HS-5 (cell line): ENCODE data around the gene TMEM115.

Experiments
- DNase-seq: peaks from one replicate; pipeline ENCODE4 v3.0.0-alpha.2; 2012; ENCODE audit warnings: low read depth

TMEM115 gene

DNA sequence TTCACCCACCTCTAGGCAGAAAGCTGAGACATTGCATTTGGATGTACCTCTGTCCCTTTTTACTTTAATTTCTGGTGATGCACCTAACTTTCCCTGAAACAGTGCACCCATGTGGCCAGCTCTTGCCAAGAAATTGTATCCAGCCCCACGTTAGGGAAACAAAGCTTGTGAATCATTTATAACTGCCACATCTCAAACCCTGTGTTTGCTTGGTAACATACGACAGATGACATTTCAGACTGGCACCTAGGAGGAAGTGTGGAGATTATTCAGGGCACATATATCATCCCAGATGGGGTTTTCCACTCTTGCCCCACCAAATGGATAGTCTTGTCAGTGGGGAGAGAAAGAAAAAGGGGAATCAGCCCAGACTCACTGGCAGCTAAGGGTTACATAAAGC is 6.5 kb downstream of the TMEM115 start:
- DNase-seq, result no peak

DNA sequence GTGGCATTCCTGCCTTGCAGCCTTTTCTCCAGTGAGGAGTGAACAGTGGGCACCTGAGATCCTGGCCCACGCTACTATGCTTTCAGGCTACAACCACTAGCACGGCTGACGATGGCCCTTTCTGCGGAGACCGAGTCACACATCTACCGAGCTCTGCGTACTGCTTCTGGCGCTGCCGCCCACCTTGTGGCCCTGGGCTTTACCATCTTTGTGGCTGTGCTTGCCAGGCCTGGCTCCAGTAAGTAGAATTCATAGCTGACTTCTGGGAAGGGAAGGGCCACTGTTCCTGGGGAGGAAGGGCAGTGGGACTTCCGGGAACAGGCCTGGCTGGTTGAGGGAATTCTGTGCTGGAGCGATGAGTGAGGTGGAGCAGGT is 8.0 kb downstream of the TMEM115 start:
- no peak for DNase-seq

DNA sequence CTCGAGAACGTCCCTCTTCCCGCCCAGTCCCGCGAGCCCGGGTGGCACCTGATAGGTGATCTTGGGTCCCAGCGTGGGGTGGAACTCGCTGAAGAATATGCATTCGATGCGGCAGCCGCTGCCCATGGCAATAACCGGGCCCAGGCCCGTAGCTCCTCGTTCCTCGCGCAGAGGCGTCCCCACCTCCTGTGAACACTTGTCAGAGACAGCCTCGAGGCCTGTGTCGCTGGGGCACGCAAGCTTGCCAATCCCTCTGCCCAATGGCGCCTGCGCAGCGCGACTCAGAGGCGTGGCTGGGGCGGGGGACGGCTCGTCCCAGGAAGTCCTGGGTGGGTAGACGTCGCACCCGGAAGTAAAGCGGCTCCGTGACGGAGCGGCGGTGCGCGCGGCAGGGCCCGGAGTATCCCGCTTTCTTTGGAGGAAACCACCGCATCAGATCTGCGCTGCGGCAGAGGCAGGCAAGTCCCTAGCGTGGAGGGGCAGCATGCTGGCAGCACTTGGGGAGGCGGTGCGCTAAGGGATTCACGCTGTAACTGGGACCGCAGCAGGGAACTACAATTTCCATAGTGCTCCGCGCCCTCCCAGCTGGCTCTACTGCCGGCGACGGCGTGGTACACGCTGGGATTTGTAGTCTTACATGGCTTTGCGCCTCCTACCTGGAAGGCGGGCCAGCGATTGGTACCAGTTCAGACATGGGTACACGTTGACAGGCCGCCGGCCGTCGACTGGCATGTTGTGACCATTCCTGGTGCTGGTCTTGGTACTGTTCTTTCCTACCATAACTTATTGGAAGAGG is 8.6 kb downstream of the TMEM115 start, which contains the start of the genes CYB561D2 and NPRL2:
Gene CYB561D2 (plus strand): TSS at position 336 of the 796 bp plus-strand sequence. CDS start 572 bp downstream, outside the sequence.
Gene NPRL2 (minus strand): TSS at position 249 of the 796 bp plus-strand sequence. CDS start 123 bp downstream, at position 126.
- DNase-seq, result no peak

DNA sequence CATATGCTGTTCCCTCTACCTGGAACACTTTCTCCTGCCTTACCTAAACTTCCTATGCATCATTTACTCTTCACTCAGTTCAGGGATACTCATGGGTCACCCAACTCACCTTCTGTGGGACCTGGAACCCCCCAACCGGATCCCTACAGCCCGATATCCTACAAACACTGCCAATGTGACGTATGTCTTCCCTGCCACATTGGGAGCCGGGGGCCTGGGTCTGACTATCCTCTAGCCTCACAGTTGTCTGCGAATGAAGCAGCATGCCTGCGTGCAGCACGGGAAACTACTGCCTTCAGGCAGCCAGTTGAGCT is 9.2 kb downstream of the TMEM115 start:
- DNase-seq, result no peak

DNA sequence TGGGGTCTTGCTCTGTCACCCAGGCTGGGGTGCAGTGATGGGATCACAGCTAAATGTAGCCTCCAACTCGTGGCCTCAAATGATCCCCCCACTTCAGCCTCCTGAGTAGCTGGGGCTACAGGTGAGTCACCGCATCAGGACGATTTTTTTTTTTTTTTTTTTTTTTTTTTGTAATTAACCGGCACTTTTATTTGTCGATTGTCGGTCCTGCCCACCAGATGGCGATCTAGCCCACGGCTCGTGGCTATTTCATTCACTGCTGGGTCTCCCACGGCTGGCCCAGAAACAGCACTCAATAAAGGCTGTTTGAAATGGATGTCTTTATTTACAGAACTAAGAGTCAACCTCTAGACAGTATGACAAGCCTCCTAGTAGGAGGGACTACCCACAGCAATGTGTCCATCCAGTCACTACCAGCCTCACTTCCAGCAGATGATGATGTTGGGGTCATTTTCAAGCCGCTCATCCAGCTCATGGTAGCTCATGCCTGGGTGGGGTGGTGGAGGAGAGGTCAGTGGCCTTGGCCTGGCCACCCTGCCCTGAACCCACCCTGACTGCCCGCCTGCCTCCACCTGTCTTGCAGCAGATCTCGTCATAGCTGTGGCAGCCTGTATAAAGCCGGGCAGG is 12.0 kb downstream of the TMEM115 start:
- no peak for DNase-seq

DNA sequence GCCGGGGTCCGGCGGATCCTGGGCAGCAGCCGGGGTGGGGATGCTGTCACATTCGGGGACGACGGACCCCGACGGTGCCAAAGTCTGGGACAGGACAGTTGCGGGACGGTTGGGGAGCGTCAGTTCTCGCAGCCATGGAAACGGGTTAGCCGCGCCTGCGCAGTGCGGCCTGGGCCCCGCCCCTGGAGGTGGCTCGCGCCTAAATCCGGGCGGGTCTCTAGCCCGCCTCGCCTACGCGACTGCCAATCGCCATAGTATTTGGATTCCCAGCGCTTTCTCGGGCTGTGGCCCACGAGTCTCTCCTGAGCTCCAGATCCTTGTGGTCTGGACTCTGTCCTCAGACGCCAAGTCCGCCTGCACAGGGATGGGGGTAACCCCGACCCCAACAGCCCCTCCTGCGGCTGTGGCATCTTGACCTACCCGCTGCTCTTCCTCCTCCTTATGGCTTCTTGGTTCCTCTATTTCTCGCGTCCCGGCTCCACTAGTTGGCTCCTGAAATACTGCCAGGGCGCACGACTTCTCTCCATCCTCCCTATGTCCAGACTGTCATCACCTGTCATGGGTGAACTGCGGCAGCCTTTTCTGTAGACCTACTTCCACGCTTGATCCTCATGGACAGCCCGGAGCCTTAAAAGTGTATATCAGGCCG is 13.6 kb downstream of the TMEM115 start, which contains the start of gene ZMYND10:
Gene ZMYND10 (minus strand): TSS at position 147 of the 649 bp plus-strand sequence. CDS start 153 bp downstream, outside the sequence.
- DNase-seq, result no peak

DNA sequence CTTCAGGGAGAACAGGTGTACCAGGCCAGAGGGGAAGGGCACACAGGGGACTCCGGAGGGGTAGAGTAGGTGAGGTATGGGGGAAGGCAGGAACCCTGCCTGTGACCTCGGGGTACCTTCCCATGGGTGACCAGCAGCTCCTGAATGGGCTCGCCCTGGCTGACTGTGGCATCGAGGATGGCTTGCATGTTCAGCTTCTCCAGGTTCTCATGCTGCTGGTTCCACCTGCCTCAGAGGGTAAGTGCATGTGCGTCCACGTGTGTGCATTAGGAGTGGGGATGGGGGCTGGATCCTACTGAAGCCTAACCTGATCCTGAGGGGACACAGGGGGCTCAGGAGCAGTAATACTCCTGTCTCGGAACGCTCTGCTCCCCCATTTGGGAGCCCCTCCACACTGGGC is 14.3 kb downstream of the TMEM115 start:
- DNase-seq, result no peak

DNA sequence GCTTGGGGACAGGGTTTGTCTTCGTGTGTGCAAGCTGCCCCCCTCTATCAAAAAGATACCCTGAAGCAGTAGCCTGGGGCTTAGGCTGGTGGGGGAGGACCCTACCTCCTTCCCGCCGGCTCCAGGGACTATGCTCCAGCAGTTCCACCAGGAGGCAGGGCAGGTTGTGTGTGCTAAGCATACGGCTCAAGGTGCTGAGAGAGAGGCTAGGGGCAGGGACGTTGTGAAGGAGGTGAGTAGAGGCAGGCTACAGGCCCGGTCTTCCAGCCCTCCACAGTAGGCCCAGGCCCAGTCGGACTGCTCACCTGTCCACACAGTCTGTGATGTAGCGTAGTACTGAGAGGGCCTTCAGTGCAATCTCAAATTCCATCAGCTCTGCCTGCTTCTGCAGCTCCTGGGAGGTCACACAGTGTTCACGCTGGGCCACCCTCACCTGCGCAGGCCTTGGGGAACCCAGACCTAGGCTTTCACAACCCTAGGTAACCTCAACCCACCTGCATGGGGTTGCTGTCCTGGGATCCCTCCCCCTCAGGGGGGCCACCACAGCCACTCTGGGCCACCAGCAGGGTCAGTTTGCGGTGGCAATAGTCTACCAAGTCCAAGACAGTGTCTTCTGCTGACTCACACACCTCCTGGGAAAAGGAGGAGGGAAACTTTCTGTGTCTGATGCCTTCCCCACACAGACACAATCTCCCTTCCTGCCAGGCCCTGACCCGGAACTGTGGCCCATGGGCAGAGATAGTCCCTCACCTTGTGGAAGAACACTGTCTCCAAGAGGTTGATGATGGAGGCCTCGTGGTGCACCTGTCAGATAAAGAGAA is 16.3 kb downstream of the TMEM115 start:
- no peak for DNase-seq

DNA sequence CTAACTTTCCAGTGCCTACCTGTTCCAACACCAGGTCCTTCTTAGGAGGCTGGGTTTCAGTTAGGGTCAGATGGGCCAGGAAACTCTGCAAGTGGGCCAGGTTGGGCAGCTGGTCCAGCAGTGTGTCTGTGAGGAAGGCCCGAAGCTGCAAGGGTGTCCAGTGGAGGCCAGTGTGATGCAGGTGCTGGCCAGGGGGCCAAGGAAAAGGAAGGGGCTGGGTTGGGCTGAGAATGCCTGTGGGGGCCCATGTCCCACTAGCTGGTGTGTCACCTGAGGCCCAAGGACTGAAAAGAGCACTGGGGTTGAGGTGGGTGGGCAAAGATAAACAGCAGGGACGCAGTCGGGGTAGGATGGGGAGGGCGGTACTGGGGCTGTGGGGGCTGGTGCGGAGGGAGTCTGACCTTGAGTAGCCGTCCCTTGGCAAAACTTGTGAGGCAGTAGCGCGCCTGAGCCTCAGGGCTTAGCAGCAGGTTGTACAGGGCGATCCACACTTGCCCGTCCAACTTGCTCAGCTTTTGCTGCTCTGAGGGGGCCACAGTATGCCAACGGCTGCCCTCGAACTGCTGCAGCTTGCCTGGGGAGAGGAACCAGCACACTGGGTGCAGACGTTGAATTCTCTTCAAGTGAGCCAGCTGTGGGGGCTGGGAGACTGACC is 17.2 kb downstream of the TMEM115 start:
- DNase-seq, result no peak

DNA sequence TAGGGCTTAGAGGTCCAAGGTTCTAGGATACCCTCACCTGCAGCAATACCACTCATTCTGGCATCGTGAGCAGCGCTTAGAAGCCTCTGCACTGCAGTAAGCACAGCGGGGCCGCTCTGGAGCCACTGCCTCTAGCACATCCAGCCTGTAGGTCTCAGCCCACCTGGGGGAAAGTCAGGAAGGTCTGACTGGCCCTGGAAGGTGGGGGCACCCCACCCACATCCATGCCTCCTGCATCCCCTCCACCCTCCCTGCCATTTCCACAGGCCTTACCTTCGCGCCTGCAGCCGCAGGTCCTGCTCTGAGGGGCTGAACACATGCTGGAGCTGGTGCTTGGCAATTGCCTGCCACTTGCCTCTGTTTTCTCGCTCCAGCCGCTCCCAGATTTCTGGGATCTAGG is 17.8 kb downstream of the TMEM115 start:
- no peak for DNase-seq

DNA sequence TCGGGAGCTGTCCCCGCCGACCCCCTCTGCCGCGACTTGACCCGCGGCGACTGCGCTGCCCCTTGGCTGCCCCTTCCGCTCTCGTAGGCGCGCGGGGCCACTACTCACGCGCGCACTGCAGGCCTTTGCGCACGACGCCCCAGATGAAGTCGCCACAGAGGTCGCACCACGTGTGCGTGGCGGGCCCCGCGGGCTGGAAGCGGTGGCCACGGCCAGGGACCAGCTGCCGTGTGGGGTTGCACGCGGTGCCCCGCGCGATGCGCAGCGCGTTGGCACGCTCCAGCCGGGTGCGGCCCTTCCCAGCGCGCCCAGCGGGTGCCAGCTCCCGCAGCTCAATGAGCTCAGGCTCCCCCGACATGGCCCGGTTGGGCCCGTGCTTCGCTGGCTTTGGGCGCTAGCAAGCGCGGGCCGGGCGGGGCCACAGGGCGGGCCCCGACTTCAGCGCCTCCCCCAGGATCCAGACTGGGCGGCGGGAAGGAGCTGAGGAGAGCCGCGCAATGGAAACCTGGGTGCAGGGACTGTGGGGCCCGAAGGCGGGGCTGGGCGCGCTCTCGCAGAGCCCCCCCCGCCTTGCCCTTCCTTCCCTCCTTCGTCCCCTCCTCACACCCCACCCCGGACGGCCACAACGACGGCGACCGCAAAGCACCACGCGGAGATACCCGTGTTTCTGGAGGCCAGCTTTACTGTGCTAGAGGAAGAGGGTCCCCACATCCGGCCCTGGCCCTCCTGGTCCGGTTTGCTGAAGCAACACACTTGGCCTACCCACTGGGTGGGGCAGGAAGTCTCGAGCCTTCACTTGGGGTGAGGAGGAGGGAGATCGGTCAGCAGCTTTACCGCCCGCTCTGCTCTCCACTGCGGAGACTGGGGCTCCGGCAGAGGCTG is 18.6 kb downstream of the TMEM115 start, which contains the start of gene RASSF1:
Gene RASSF1 (minus strand): TSS at position 389 of the 882 bp plus-strand sequence. CDS start 31 bp downstream, at position 358.
- DNase-seq, result no peak

DNA sequence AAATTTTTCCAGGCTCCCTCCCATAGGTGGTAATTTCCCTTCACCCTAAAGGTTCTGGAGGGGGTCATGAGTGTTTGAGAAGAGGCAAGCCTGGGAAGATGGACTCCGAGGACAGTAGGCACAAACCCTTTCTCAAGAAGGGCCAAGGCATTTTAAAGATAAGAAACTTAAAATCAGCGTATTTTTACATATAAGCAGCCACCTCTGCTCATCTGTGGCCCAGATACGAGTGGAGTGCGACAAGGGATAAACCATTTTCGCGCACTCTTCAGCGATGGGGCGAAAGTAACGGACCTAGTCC is 19.2 kb downstream of the TMEM115 start:
- no peak for DNase-seq

DNA sequence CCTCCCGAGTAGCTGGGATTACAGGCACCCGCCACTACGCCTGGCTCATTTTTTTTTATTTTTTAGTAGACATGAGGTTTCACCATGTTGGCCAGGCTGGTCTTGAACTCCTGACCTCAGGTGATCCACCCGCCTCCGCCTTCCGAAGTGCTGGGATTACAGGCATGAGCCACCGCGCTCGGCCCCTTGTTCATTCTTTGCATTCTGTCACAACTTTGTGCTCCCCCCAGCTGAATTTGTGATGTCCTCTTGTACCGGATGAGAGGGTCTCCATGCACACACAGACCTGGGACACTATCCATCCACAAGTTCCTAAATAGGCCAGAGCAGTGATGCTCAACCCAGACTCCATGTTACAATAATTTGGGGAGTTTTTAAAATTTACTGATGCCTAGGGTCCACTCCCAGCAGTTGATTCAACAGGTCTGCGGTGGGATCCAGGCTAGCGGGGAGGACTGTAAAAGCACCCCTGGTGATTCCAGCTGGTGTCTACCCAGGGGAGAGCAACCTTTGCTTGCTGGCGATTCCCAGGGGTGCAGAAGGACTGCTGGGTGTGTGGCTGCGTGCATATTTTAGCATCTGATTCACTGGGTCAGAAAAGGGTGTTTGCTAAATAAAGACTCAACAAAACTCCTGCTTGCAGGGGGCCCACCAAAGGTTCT is 19.7 kb downstream of the TMEM115 start:
- no peak for DNase-seq

DNA sequence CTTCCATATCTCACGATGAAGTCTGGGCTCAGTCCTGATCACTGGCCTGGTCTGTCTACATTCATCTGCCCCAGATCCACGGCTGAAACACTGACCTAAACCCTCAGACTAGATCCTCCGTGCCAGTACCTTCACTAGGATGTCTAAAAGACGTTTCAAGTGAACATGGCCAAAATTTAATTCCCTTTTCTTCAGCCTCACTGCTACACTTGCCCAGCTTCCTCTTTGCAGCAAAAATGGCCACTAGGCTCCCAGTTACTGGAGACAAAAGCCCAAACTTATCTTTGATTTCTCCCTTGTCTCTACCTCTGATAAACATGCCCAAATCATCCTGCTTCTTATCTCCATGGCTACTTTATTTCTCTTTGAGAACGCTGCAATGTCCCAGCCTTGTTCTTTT is 20.4 kb downstream of the TMEM115 start:
- no peak for DNase-seq

DNA sequence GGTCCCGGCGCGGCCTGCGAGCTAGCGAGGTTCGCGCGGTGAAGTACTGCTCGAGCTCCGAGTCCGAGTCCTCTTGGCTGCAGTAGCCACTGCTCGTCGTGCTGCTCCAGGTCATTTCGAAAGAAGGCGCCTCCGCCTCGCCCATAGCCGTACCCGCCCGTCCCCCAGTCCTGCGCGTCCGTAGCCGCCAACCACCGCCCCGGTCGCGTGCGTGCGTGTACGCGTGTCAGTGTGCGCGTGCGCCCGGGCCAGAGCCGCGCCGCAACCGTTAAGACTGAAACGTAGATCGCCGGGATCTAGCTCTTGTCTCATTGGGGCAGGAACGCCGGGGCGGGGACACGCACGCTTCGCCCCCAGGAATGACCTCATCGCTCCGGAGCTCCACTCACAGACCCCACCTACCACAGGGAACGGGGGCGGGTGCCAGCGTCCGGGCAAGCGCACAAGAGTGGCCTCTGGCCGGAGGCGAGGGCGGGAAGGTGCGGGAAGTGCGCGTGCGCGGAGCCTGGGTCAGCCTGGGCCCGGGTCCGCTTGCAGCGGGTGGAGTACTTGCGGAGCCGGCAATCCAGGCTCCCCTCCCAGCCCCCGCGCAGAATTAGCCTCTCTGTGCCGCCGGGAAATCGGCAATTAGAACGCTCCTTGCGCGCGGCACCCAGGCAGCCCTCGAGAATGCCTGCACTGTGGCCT is 22.0 kb downstream of the TMEM115 start:
- peak; percentile 92 for DNase-seq

DNA sequence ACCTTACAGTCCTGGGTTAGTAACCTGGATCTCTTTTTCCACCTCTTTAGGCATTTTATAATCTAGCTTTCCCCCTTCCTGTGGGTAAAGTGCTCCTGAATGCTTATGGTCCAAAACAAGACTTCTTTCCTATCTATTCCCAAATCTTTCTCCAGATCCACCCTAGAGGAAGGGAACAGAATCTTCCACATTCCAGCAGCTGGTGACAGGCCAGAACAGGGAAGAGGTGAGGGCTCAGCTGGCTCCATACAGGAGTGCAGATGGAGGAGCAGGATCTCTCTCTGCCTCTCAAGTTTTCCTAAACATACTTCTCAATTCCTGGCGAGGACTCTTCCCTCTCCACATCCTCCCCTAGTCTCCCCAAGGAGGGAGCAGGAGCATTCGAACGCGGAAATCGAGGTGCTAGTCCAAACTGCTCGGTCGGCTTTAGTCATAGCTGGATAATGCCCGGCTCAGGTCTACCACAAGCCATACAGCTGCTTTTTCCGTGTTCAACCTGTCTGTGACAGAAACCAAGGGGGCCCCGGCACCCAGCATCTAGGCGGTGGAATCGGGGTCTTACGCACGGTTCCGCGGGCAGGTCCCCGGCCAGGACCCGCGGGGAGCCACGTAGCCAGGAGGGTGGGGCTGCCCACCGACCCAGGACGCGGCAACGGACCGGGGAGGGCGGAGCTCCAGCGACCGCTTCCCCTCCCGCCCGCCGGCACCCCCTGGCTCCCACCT is 22.7 kb downstream of the TMEM115 start:
- DNase-seq, result no peak

DNA sequence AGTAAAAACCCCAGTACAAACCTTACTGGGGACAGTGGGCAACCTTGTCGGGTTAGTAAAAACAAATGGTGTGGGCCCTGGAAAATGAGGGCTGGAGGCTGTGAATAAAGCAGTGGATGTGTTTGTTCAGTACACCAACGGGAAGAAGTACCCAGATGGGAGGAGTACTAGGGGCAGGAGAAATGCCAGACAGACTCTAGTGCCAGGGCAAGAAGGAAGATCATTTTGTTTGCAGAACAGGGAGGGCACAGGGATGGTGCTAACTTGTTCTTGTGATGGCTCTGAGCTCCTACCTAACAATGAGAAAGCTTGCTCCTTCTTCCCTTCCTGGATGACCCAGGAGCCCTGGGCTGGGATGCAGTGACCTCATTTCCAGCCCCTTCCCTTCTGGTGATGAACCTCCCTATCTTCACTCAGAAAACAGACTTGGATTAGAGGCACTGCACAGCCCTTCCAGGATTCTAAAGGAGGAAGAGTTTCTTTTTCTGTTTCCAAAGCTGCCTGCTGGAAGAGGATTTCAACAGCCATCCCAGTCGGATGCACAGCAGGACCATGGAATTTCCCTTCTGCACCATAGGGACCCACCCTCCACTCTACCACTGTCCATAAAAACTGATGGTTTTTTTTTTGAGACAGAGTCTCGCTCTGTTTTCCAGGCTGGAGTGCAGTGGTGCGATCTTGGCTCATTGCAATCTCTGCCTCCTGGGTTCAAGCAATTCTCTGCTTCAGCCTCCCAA is 24.8 kb downstream of the TMEM115 start:
- DNase-seq, result no peak

DNA sequence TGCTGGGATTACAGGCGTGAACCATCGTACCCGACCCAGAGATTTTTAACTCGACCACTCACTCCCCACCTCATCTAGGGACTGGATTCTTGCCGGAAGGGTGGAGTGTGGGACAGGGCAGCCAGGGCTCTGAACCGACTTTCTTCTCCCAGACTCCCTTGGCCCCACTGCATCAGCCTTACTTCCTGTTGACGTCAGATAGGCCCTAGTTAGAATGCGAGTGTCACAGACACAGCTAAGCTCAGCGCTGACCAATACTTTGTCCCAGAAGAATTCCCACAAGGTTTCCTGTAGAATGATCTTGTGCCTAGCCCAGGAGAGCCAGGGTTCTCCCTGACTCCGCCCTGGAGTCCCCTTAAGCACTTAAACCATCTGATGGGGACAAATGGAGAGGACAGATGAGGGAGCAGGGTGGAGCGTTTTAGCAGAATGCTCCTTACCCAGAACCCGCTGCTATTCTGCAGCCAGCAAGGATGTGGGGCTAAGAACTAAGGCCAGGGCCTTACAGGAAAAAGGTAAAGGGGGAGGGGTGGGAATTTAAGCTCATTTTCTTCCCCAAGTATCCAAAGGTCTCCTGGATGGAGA is 25.5 kb downstream of the TMEM115 start:
- no peak for DNase-seq
